ENCODE results near the gene ARL4A.

- TF ChIP-seq CTCF (optimal IDR thresholded peaks at IDR 0.05 in 1 of 3, IDR thresholded peaks at IDR 0.05 in 1 of 3, conservative IDR thresholded peaks at IDR 0.05 in 1 of 3; ENCODE audit: extremely low read depth in 1 of 3, insufficient read depth in 2 of 3, low read length in 3 of 3) (no peak), EZH2 (IDR thresholded peaks at IDR 0.05; ENCODE audit: low read length) (no peak)
Observed at GRCh38 chr7:12735923-12736322, 48.5 kb downstream of the ARL4A start.

Measured in keratinocyte (primary cell).